H9 (cell line): ENCODE results near the gene TMEM115. TPM values are rescaled to one million over a fixed set of nuclear protein-coding genes. Genes with fewer than 3 reads are reported as not detected.

ENCODE experiments used
- DNase-seq: peaks from one replicate; pipeline ENCODE4 v3.0.0-alpha.2; 2017
- H2AFZ ChIP-seq: one replicate; pipeline ENCODE4 v1.6.1; 2013; ENCODE audit warnings: mild to moderate bottlenecking, low read length, control low read depth, moderate library complexity
- H2AK5ac ChIP-seq: 2 replicates; pipeline ENCODE4 v1.6.1; 2013; ENCODE audit warnings: low read length, control low read depth, mixed read lengths; ENCODE audit not compliant: insufficient read length
- H2BK120ac ChIP-seq: one replicate; pipeline ENCODE4 v1.6.1; 2013; ENCODE audit warnings: low read depth, mild to moderate bottlenecking, low read length, control low read depth, inconsistent platforms; ENCODE audit not compliant: poor library complexity, severe bottlenecking
- H2BK12ac ChIP-seq: 2 replicates; pipeline ENCODE4 v1.6.1; 2013; ENCODE audit warnings: low read length, control low read depth, mixed read lengths, low read depth; ENCODE audit not compliant: insufficient read length
- H2BK15ac ChIP-seq: 2 replicates; pipeline ENCODE4 v1.6.1; 2013; ENCODE audit warnings: low read depth, low read length, control low read depth
- H2BK20ac ChIP-seq: one replicate; pipeline ENCODE4 v1.6.1; 2013; ENCODE audit warnings: low read depth, mild to moderate bottlenecking, low read length, control low read depth, inconsistent platforms; ENCODE audit not compliant: poor library complexity, severe bottlenecking
- H2BK5ac ChIP-seq: 2 replicates; pipeline ENCODE4 v1.6.1; 2013; ENCODE audit warnings: low read length, control low read depth, mixed read lengths; ENCODE audit not compliant: insufficient read length
- H3K14ac ChIP-seq: 2 replicates; pipeline ENCODE4 v1.6.1; 2013; ENCODE audit warnings: low read length, control low read depth; ENCODE audit not compliant: insufficient read depth
- H3K18ac ChIP-seq: 2 replicates; pipeline ENCODE4 v1.6.1; 2013; ENCODE audit warnings: low read depth, mild to moderate bottlenecking, mixed read lengths, low read length, control low read depth; ENCODE audit not compliant: insufficient read length
- H3K23ac ChIP-seq: 2 replicates; pipeline ENCODE4 v1.6.1; 2013; ENCODE audit warnings: low read length, control low read depth, mixed read lengths, low read depth; ENCODE audit not compliant: insufficient read length
- H3K23me2 ChIP-seq: 2 replicates; pipeline ENCODE4 v1.6.1; 2013; ENCODE audit warnings: low read depth, mild to moderate bottlenecking, mixed read lengths, low read length, control low read depth; ENCODE audit not compliant: insufficient read length, poor library complexity, severe bottlenecking
- H3K27ac ChIP-seq: 2 replicates; pipeline ENCODE4 v1.5.1; 2013; ENCODE audit warnings: low read length, control low read depth, mixed read lengths, low read depth; ENCODE audit not compliant: insufficient read length
- H3K27me3 ChIP-seq: 2 replicates; pipeline ENCODE4 v1.6.1; 2013; ENCODE audit warnings: low read length, control low read depth, inconsistent platforms; ENCODE audit not compliant: insufficient read depth
- H3K4ac ChIP-seq: 2 replicates; pipeline ENCODE4 v1.6.1; 2013; ENCODE audit warnings: low read depth, mild to moderate bottlenecking, control low read depth, inconsistent platforms, low read length, moderate library complexity
- H3K4me1 ChIP-seq: 2 replicates; pipeline ENCODE4 v1.6.1; 2013; ENCODE audit warnings: low read length, control low read depth, inconsistent platforms; ENCODE audit not compliant: insufficient read depth
- H3K4me2 ChIP-seq: 2 replicates; pipeline ENCODE4 v1.6.1; 2013; ENCODE audit warnings: low read length, control low read depth, mixed read lengths; ENCODE audit not compliant: insufficient read length, insufficient read depth
- H3K56ac ChIP-seq: 2 replicates; pipeline ENCODE4 v1.6.1; 2013; ENCODE audit warnings: low read depth, mild to moderate bottlenecking, mixed read lengths, low read length, control low read depth; ENCODE audit not compliant: insufficient read length
- H3K79me1 ChIP-seq: 2 replicates; pipeline ENCODE4 v1.6.1; 2013; ENCODE audit warnings: low read depth, mild to moderate bottlenecking, moderate library complexity, low read length, control low read depth, inconsistent platforms; ENCODE audit not compliant: insufficient read depth, poor library complexity, severe bottlenecking
- H3K79me2 ChIP-seq: 2 replicates; pipeline ENCODE4 v1.6.1; 2013; ENCODE audit warnings: low read length, control low read depth, inconsistent platforms; ENCODE audit not compliant: insufficient read depth
- H3K9ac ChIP-seq: 2 replicates; pipeline ENCODE4 v1.6.1; 2013; ENCODE audit warnings: low read length, control low read depth, mixed read lengths; ENCODE audit not compliant: insufficient read length; ENCODE audit errors: extremely low read depth
- H3K9me3 ChIP-seq: one replicate; pipeline ENCODE4 v1.6.1; 2013; ENCODE audit warnings: low read depth, low read length, inconsistent platforms; ENCODE audit not compliant: control insufficient read depth
- H3T11ph ChIP-seq: one replicate; pipeline ENCODE4 v1.6.1; 2013; ENCODE audit warnings: mild to moderate bottlenecking, low read length, control low read depth, inconsistent platforms
- H4K20me1 ChIP-seq: one replicate; pipeline ENCODE4 v1.6.1; 2013; ENCODE audit not compliant: control insufficient read depth, insufficient read length, insufficient read depth
- H4K5ac ChIP-seq: 2 replicates; pipeline ENCODE4 v1.6.1; 2013; ENCODE audit warnings: low read depth, mild to moderate bottlenecking, mixed read lengths, low read length, control low read depth; ENCODE audit not compliant: insufficient read length
- H4K8ac ChIP-seq: replicated peaks from 2 replicates; pipeline ENCODE4 v1.6.1; 2013; ENCODE audit warnings: low read length, control low read depth, mixed read lengths, low read depth; ENCODE audit not compliant: insufficient read length
- H4K91ac ChIP-seq: 2 replicates; pipeline ENCODE4 v1.6.1; 2013; ENCODE audit warnings: low read depth, mild to moderate bottlenecking, moderate library complexity, mixed read lengths, low read length, control low read depth; ENCODE audit not compliant: insufficient read length
- H3K27ac Mint-ChIP-seq, 3 experiments: 2 replicates in 2 of 3; 3 replicates in 1 of 3; pipeline ENCODE4 v1.8.0; 2020 to 2021; ENCODE audit warnings: mixed read lengths in 3 of 3, mild to moderate bottlenecking in 1 of 3, moderate library complexity in 1 of 3
- H3K27me3 Mint-ChIP-seq: 2 replicates; pipeline ENCODE4 v1.8.0; 2021; ENCODE audit warnings: low read depth, mild to moderate bottlenecking, moderate library complexity, mixed read lengths
- H3K36me3 Mint-ChIP-seq, 3 experiments: 2 replicates in 2 of 3; 3 replicates in 1 of 3; pipeline ENCODE4 v1.8.0; 2020 to 2021; ENCODE audit warnings: low read depth in 3 of 3, mixed read lengths in 3 of 3; ENCODE audit not compliant: insufficient read depth in 1 of 3
- H3K4me1 Mint-ChIP-seq, 2 experiments: 2 replicates each; pipeline ENCODE4 v1.8.0; 2020; ENCODE audit warnings: mixed read lengths in 2 of 2
- H3K4me3 Mint-ChIP-seq, 2 experiments: 2 replicates in 1 of 2; 3 replicates in 1 of 2; pipeline ENCODE4 v1.8.0; 2020 to 2021; ENCODE audit warnings: mild to moderate bottlenecking in 2 of 2, mixed read lengths in 2 of 2, moderate library complexity in 1 of 2
- H3K9me3 Mint-ChIP-seq, 2 experiments: 2 replicates in 1 of 2; 3 replicates in 1 of 2; pipeline ENCODE4 v1.8.0; 2020; ENCODE audit warnings: mild to moderate bottlenecking in 2 of 2, mixed read lengths in 2 of 2, moderate library complexity in 1 of 2
- WGBS: extraction: QIAGEN DNeasy Blood & Tissue Kit; methylation state at CpG from one replicate; pipeline ENCODE4 v1.1.7; 2013; ENCODE audit warnings: missing lambda C conversion rate, low lambda C conversion rate, mixed read lengths; ENCODE audit not compliant: insufficient read length; ENCODE audit errors: extremely low coverage; 5-methylcytosine and 5-hydroxymethylcytosine counted together
- total RNA-seq: library from RNA; stranded (reverse); gene quantifications from 2 replicates; pipeline ENCODE4 v1.2.1, GENCODE V29; 2021
- TF ChIP-seq, protein P1 (sequence below): fragments of 200-600 bp; sonication (generic); conservative IDR thresholded peaks from 3 replicates; pipeline ENCODE4 v1.8.0; 2021; ENCODE audit warnings: antibody characterized with exemption, mild to moderate bottlenecking

TMEM115 gene
- total RNA-seq, 1 experiment from 2014 or later, result 32.3 TPM

DNA sequence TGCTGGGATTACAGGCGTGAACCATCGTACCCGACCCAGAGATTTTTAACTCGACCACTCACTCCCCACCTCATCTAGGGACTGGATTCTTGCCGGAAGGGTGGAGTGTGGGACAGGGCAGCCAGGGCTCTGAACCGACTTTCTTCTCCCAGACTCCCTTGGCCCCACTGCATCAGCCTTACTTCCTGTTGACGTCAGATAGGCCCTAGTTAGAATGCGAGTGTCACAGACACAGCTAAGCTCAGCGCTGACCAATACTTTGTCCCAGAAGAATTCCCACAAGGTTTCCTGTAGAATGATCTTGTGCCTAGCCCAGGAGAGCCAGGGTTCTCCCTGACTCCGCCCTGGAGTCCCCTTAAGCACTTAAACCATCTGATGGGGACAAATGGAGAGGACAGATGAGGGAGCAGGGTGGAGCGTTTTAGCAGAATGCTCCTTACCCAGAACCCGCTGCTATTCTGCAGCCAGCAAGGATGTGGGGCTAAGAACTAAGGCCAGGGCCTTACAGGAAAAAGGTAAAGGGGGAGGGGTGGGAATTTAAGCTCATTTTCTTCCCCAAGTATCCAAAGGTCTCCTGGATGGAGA, 25.5 kb downstream of the TMEM115 start:
- Histone ChIP-seq H2BK12ac (no peak overlapping the region), H3K27ac (no peak overlapping the region), H3K4me2 (no peak overlapping the region), H3T11ph (no peak overlapping the region), H2AFZ (no peak overlapping the region), H3K23ac (no peak overlapping the region), H3K4me1 (no peaks in the 10 kb centered on the region; the same call in 1 of the 2 replicates), H3K18ac (no peak overlapping the region), H4K20me1 (no peaks in the 10 kb centered on the region), H3K27me3 (no peaks in the 10 kb centered on the region; the same call in 1 of the 2 replicates), H4K91ac (no peak overlapping the region), H3K4ac (no peak overlapping the region), H3K56ac (no peak overlapping the region), H2BK120ac (no peak overlapping the region), H2AK5ac (no peak overlapping the region), H2BK15ac (no peak overlapping the region), H2BK20ac (no peak overlapping the region), H3K9me3 (no peaks in the 10 kb centered on the region), H2BK5ac (no peak overlapping the region), H4K5ac (no peak overlapping the region), H3K79me1 (no peaks in the 10 kb centered on the region), H3K79me2 (peaks cover 5% of the 10 kb centered on the region; the same call in 1 of the 2 replicates), H4K8ac (no peak overlapping the region), H3K14ac (no peak overlapping the region), H3K9ac (no peak overlapping the region), H3K23me2 (peaks cover 17% of the 10 kb centered on the region)
- TF ChIP-seq, protein P1, sequence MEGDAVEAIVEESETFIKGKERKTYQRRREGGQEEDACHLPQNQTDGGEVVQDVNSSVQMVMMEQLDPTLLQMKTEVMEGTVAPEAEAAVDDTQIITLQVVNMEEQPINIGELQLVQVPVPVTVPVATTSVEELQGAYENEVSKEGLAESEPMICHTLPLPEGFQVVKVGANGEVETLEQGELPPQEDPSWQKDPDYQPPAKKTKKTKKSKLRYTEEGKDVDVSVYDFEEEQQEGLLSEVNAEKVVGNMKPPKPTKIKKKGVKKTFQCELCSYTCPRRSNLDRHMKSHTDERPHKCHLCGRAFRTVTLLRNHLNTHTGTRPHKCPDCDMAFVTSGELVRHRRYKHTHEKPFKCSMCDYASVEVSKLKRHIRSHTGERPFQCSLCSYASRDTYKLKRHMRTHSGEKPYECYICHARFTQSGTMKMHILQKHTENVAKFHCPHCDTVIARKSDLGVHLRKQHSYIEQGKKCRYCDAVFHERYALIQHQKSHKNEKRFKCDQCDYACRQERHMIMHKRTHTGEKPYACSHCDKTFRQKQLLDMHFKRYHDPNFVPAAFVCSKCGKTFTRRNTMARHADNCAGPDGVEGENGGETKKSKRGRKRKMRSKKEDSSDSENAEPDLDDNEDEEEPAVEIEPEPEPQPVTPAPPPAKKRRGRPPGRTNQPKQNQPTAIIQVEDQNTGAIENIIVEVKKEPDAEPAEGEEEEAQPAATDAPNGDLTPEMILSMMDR, result no peak
- Mint-ChIP-seq H3K4me1 (peaks cover 20 to 28% of the 10 kb centered on the region in 2 experiments), H3K27me3 (peaks cover 10% of the 10 kb centered on the region), H3K27ac (peak overlapping the region in 2 of 3 experiments; percentile 48 to 49; a peak in 3 of 7 replicates), H3K9me3 (no peaks in the 10 kb centered on the region), H3K36me3 (peaks cover 11 to 45% (median 44%) of the 10 kb centered on the region in 3 experiments; a peak in 6 of 7 replicates), H3K4me3 (peak overlapping the region in 1 of 2 experiments; percentile 11; a peak in 2 of 5 replicates)
- no peak for DNase-seq
- no CpG with 5 or more reads among the region's 12 CpGs for WGBS
